T-helper 2 cell treated with Interferon-gamma antibody and Interleukin-4, amounts not matched to agents 100 ng/mL and 5 ng/mL, for 36 hours (primary cell): ENCODE measurements around the gene FHDC1. TPM values are rescaled to one million over a fixed set of nuclear protein-coding genes. Genes with fewer than 3 reads are reported as not detected.

ENCODE experiments used
- intact Hi-C: fragments of 100-400 bp; cut with micrococcal nuclease; formaldehyde crosslinking; loops from one replicate; pipeline ENCODE4 v1.15.1; 2023
- total RNA-seq: library from RNA; stranded (reverse); gene quantifications from 2 replicates; pipeline ENCODE4 v1.2.3, GENCODE V29; 2022

The FHDC1 gene
- total RNA-seq, 1 donor from 2014 or later: 0.07 TPM

- intact Hi-C loops: no loop called here
These were observed 39.5 kb downstream of the FHDC1 start for GRCh38 chr4:152975380-152976211.

GRCh38 chr4:152976212-152976761 lies 40.2 kb downstream of the FHDC1 start:
- intact Hi-C loops: no loop called here

DNA sequence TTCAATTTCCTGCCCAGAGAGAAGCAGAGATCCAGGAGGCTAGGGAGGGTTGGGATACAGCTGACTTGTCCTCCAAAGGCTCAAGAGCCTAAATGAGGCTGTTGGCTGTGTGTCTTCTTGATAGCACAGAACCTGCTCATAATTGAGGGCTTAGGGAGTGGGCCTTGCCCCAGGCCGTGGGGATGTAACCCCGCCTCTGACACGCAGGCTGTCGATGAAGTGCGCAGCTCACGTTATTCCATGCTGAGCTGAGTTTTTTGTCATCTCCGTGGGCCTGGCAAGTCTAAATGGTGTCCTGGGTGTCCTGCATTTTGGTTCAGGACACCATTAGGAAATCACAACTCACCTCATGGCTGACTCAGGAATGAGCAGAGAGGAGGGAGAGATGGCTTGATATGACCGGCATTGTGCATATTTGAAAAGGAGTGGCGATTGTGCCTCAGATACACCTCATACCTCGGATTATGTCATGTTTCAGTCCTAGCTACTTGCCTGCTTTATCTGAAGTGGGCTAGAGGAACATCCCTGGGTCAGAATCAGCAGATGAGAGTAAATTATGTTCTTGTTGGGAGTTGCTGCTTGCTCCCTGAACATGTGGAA lies 43.7 kb downstream of the FHDC1 start:
- intact Hi-C loops: no loop called here

- intact Hi-C loops: no loop called here
These were observed 45.2 kb downstream of the FHDC1 start for GRCh38 chr4:152981278-152981677.

- intact Hi-C loops: no loop called here
These were observed 45.7 kb downstream of the FHDC1 start for GRCh38 chr4:152981842-152982241.

DNA sequence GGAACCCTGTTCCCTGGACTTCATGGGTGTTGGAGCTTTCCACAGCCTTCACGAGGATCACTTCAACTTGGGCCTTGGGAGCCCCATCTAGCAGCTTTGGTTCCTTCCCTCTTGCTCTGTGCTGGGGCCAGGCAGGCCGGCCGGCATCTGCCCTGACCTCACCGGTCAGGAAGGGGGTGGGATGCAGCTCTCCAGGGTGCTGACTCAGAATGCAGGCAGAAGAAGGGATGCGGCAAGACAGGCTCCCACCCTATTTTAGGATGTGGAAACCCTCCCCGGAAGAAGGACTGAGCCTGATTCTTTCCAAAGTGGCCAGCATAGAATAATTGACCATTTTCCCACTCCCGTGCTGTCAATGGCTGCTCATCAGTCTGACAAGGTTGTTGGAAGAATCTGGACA lies 47.1 kb downstream of the FHDC1 start:
- intact Hi-C loops: no loop called here

GRCh38 chr4:152983774-152984411 lies 47.8 kb downstream of the FHDC1 start:
- intact Hi-C loops: no loop called here

DNA sequence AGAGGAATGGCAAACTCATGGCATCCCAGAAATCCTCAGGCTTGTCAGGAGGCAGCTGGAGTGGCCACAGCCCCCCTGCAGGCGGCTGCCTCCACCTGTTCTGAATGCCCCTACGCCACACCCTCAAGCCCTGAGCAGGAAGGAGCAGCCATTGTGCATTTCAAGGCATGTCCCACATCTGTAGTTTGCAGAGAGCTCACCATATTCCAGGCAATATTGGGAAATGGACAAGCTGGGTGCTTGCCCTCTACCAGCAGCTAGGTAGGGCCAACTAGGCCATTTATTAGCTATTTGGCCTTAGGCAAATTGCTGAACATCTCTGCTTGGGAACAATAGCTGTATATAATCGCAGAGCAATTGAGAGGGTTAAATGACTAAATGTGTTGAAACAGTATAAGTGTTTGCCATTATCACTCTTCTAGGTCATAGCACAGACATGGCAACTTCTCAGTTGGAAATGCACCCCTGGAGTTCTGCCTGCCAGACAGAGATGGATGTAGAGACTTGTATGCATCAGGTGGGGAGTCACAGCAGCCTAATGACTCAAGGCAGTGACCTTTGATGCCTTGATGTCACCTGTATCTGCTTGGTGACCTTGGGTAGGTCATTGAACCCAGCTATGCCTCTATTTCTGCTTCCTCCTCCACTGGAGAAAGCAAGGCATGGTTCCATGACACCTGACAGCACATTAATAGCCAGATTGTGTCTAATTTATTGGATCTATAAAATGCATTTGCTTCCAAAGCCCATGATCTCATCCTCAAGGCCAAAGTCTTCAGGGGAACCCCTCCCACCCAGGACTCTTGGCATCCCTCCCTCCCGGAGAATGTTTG lies 52.8 kb downstream of the FHDC1 start:
- intact Hi-C loops: no loop called here

DNA sequence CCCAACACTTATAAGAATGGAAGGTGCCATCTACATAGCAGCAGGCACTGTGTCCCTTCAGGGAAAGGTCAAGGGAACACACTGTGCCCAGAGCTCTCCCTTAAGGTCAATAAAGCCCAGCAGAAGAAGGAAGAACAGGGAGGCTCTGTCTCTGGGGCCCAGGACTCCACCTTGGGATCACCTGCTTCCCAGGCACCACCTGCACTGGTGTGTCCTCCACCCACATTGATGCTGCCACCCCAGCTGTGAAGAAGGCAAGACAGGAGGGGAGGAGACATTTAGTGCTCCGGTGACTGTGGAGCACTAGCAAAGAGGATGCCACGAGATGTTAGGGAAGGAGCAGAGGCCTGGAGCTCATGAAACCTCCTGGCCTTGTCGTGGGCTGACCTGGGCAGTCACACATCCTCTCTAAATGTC lies 53.4 kb downstream of the FHDC1 start:
- intact Hi-C loops: no loop called here

GRCh38 chr4:152990471-152991131 lies 54.5 kb downstream of the FHDC1 start:
- intact Hi-C loops: no loop called here

DNA sequence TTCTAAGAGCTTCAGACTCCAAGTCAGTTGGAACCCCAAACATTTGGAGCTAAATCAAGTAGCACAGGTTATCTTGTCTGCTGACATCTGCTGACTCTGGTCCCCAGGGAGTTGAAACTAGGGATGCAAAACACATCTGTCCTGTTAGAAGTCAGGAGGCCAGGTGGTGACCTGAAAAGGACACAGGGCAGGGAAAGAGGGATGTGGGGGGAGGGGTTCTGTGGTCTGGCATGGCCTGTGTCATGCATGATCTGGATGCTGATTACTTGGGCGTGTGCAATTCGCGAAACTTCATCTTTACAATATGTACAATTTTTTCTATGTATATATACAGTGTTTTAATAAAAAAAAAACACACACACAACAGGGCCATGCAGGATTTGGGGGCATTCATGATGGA lies 55.3 kb downstream of the FHDC1 start:
- intact Hi-C loops: no loop called here

GRCh38 chr4:152992027-152992426 lies 55.9 kb downstream of the FHDC1 start:
- intact Hi-C loops: no loop called here

DNA sequence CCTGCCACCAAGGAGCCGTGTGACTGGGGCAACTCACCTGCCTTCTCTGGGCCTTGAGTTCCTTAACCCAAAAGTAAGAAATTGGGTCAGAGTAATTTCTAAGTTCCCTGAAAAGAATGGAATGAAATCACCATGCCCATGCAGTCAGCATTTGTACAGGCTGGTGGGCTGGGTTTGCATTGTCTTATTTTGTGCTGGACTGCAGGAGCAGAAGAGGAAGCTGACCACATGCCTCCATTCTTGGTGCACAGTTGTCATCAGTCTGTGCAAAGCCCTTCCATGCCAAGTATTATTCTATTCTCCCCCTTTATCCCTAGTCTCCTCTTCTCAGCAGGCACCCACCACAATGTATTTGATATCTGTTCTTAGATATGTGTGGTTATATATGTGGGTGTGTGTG lies 56.3 kb downstream of the FHDC1 start:
- intact Hi-C loops: no loop called here

- intact Hi-C loops: no loop called here
These were observed 57.9 kb downstream of the FHDC1 start for GRCh38 chr4:152994038-152994437.

GRCh38 chr4:152996111-152996571 lies 60.0 kb downstream of the FHDC1 start:
- intact Hi-C loops: no loop called here

DNA sequence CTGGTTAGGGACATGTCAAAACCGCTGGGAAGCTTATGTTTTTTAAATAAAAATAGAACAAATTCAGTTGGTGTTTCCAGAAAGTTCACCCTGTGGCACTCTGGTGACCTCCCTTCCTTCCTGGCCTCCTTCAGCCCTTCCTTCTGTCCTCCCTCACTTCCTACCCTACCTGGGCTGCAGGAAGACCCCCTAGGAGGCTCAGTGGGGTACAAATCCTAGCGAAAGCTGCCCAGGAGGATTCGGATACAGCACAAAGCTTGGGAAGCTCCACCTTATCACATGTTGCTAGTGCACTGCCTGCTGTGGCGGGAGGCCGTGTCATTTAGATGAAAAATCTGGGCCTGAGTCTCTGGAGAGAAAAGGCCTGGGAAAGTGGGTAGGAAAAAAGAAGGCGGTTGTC lies 60.5 kb downstream of the FHDC1 start:
- intact Hi-C loops: no loop called here

DNA sequence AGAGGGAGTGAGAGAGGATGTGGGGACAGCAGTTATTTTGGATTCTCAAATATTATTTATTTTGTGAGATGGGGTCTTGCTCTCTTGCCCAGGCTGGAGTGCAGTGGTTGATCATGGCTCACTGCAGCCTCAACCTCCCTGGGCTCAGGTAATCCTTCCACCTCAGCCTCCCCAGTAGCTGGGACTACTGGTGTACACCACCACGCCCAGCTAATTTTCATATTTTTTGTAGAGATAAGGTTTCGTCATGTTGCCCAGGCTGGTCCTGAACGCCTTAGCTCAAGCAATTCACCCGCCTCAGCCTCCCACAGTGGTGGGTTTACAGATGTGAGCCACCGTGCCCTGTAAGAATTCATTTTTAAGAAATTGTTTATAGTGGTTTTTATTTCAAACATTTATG lies 61.2 kb downstream of the FHDC1 start:
- intact Hi-C loops: no loop called here

DNA sequence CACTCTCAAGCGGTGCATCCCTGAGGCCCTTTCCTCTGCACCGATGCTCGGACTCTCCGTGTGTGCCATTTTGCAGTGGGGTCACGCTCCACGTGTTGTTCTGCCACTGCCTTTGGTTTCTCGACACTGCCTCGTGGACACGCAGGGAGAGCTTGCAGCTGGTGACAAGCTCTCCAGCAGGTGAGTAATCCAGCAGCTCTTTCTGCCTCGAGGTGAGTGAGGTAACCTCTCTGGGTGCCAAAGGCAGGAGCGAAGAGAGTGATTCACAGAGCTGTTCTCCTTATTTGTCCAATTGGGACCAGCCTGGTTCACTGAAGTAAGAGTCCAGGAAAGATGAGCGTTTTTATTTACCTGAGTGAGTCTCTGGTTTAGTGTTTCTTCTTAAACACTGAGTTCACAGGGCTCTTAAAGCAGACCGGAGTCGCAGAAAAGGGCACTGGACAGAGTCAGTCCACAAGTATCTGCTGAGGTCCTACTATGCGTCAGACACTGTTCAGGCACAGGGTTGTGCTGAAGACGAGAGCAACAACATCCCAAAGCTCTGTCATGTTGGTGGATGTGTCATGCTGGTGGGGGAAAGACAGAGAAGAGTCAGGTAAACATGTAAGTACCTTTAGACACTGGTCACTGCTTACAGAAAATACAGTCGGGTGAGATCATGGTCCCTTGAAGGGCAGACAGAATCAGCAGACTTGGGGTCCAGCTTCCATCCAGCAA lies 61.8 kb downstream of the FHDC1 start:
- intact Hi-C loops: no loop called here

DNA sequence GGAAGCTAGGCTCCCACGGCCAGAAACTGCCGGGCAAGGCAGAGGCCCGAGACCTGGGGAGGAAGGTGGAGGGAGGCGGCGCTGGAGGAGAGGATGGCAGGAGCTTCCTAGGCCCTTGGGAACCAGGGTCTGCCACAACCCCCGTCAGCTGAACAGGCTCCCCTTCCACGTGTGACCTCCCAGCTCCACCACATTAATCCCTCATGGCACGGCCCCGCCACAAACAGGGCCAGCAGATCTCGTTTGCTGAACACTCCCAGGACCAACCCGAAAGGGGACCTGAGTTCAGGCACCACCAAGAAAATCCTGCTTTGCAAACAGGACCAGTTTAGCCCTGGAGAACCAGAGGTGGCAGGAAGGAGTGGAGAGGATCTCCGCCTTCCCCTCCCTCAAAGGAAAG lies 62.7 kb downstream of the FHDC1 start:
- intact Hi-C loops: no loop called here
